ENCODE measurements around the gene P4HB.

Gene P4HB

GRCh38 chr17:81859906-81860755 is at the start of gene P4HB:
TSS of gene P4HB (minus strand) at chr17:81860535. CDS start at chr17:81860471, 64 bp downstream.
- DNase-seq (ENCODE audit: low read depth in 2 of 2), result peak in 1 of 2 donors; percentile 15

GRCh38 chr17:81909231-81909630 is 48.9 kb upstream of the P4HB start:
- TF ChIP-seq CTCF (IDR thresholded peaks at IDR 0.05; ENCODE audit: low read depth, low read length), result no peak
- no peak for DNase-seq (ENCODE audit: low read depth in 2 of 2)
- H3K4me3 ChIP-seq (replicated peaks in 1 of 2; ENCODE audit: low read depth in 2 of 2, low read length in 2 of 2), result no peak overlapping the region

More at GRCh38 chr17:81859906-81860755, at the start of gene P4HB:
- H3K4me3 ChIP-seq (replicated peaks in 1 of 2; ENCODE audit: low read depth in 2 of 2, low read length in 2 of 2), result peak within 1 kb of the TSS; percentile 92 to 95
- TF ChIP-seq CTCF (IDR thresholded peaks at IDR 0.05; ENCODE audit: low read depth, low read length), result no peak

GRCh38 chr17:81908793-81909192 is 48.5 kb upstream of the P4HB start:
- DNase-seq (ENCODE audit: low read depth in 2 of 2), result no peak
- no peak for TF ChIP-seq CTCF (IDR thresholded peaks at IDR 0.05; ENCODE audit: low read depth, low read length)
- no peak overlapping the region for H3K4me3 ChIP-seq (replicated peaks in 1 of 2; ENCODE audit: low read depth in 2 of 2, low read length in 2 of 2)

GRCh38 chr17:81907219-81908145 is 47.1 kb upstream of the P4HB start:
- TF ChIP-seq CTCF (IDR thresholded peaks at IDR 0.05; ENCODE audit: low read depth, low read length), result peak; percentile 4
- H3K4me3 ChIP-seq (replicated peaks in 1 of 2; ENCODE audit: low read depth in 2 of 2, low read length in 2 of 2), result no peak overlapping the region
- DNase-seq (ENCODE audit: low read depth in 2 of 2), result no peak

GRCh38 chr17:81906476-81907218 is 46.3 kb upstream of the P4HB start:
- DNase-seq (ENCODE audit: low read depth in 2 of 2), result no peak
- TF ChIP-seq CTCF (IDR thresholded peaks at IDR 0.05; ENCODE audit: low read depth, low read length), result no peak
- no peak overlapping the region for H3K4me3 ChIP-seq (replicated peaks in 1 of 2; ENCODE audit: low read depth in 2 of 2, low read length in 2 of 2)

- no peak for TF ChIP-seq CTCF (IDR thresholded peaks at IDR 0.05; ENCODE audit: low read depth, low read length)
- no peak for DNase-seq (ENCODE audit: low read depth in 2 of 2)
- H3K4me3 ChIP-seq (replicated peaks in 1 of 2; ENCODE audit: low read depth in 2 of 2, low read length in 2 of 2), result no peak overlapping the region
Measured at GRCh38 chr17:81905993-81906392, 45.7 kb upstream of the P4HB start.
